ENCODE results near the gene CCDC34. TPM values are rescaled to one million over a fixed set of nuclear protein-coding genes. Genes with fewer than 3 reads are reported as not detected.

The CCDC34 gene
- total RNA-seq, 4 donors from 2014 or later: 1.3 to 10.4 (median 5.2) TPM

GRCh38 chr11:27387362-27387761 lies 24.3 kb upstream of the CCDC34 start:
- Histone ChIP-seq H3K36me3 (peaks cover 0 to 29% (median 0%) of the 10 kb centered on the region in 3 donors), H3K4me3 (no peak overlapping the region), H3K4me1 (peaks cover 0 to 20% (median 3%) of the 10 kb centered on the region in 3 donors), H3K27me3 (no peaks in the 10 kb centered on the region), H3K9me3 (no peaks in the 10 kb centered on the region), H3K27ac (no peak overlapping the region)
- TF ChIP-seq POLR2A (IDR thresholded peaks at IDR 0.05) (no peak), CTCF (IDR thresholded peaks at IDR 0.05) (no peak)
- 35 to 47% methylated on average over 2 of the region's 2 CpGs for WGBS, 2 donors
- intact Hi-C loops (cut with DNase I): no loop called here
- DNase-seq: no peak

DNA sequence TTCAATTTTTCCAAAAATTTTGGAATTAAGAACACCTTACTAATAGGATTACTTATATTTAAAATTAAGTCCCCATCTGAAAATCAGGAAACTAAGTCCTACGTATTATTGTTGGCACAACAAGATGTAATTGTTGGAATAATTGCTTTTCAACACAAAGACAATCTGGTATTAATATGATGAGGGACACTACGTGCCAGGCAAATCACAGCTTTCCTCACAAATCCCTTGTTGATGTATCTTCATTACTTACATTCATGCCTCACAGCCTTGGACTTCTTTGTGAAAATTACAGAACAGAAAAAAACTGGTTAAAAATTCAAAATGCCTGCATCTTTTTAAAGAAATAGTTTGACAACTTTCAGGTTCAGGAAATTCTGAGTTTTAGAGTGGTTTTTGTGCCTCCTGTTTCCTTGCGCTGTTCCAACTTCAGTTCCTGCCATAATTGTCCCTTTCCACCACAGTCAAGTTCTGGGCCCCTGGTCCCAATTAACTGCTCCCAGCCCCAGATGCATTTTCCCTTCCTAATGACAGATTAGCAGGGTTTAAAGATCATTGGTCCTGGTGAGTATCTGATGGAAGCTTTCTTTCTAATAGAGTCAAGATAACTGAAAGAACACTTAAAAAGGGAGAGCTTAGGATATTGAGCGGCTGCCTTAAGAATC lies 23.3 kb upstream of the CCDC34 start:
- WGBS, 2 donors: 81 to 89% methylated on average over 4 of the region's 4 CpGs
- H3K9me3 ChIP-seq: no peaks in the 10 kb centered on the region

DNA sequence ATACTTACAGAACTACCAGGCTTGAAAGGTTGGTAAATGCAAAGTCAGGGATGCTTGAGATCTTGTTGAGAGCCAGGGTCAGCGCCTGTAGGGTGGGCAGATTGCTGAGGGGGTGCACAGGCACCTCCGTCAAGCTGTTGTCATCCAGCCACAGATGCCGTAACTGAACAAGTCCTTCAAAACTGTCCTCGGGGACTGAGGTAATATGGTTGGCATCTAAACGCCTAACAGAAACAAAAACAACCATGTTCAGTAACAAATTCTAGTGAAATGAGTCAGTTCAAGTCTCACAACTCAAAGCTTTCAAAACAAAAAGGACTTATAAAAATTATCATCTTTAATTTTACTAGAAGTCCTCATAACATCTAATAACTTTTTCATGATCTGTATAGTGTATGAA lies 22.2 kb upstream of the CCDC34 start:
- 57 to 79% methylated on average over 5 of the region's 5 CpGs for WGBS, 2 donors
- no peaks in the 10 kb centered on the region for H3K9me3 ChIP-seq
- DNase-seq: no peak
- TF ChIP-seq POLR2A (IDR thresholded peaks at IDR 0.05) (no peak), CTCF (IDR thresholded peaks at IDR 0.05) (no peak)
- no peaks in the 10 kb centered on the region for H3K27me3 ChIP-seq
- H3K4me3 ChIP-seq: no peak overlapping the region
- intact Hi-C loops (cut with DNase I): no loop called here
- H3K4me1 ChIP-seq: no peaks in the 10 kb centered on the region
- no peak overlapping the region for H3K27ac ChIP-seq
- peaks cover 0 to 50% (median 9%) of the 10 kb centered on the region in 3 donors for H3K36me3 ChIP-seq

More for the DNA sequence above, 23.3 kb upstream of the CCDC34 start:
- intact Hi-C loops (cut with DNase I): no loop called here
- no peak overlapping the region for H3K4me3 ChIP-seq
- TF ChIP-seq CTCF (IDR thresholded peaks at IDR 0.05): no peak
- no peak for TF ChIP-seq POLR2A (IDR thresholded peaks at IDR 0.05)
- H3K27ac ChIP-seq: no peak overlapping the region
- H3K4me1 ChIP-seq: peaks cover 0 to 9% (median 0%) of the 10 kb centered on the region in 3 donors
- H3K36me3 ChIP-seq: peaks cover 0 to 39% (median 0%) of the 10 kb centered on the region in 3 donors
- H3K27me3 ChIP-seq: no peaks in the 10 kb centered on the region
- no peak for DNase-seq

DNA sequence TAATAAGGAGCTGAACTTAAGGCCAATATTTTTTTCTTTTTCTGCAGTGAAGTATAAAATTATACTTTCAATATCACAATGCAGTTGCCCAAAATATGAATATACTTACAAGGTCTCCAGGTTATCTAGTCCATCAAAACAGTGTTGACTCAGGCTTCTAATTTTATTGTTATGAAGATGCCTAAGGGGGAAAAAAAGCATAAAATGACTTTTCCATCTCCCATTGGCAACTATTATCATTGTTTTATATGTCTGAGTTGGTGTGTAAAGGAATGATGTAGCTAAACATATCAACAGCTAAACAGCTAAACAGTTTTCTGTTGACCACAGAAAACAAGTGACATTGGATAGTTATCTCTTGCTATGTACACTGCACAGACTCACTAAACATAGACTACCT lies 21.2 kb upstream of the CCDC34 start:
- Histone ChIP-seq H3K4me1 (no peaks in the 10 kb centered on the region), H3K36me3 (peaks cover 0 to 60% (median 9%) of the 10 kb centered on the region in 3 donors), H3K27ac (no peak overlapping the region), H3K27me3 (no peaks in the 10 kb centered on the region), H3K9me3 (no peaks in the 10 kb centered on the region), H3K4me3 (no peak overlapping the region)
- TF ChIP-seq POLR2A (IDR thresholded peaks at IDR 0.05) (no peak), CTCF (IDR thresholded peaks at IDR 0.05) (no peak)
- intact Hi-C loops (cut with DNase I): no loop called here
- DNase-seq: no peak

GRCh38 chr11:27383645-27384044 lies 20.6 kb upstream of the CCDC34 start:
- no peak overlapping the region for H3K27ac ChIP-seq
- TF ChIP-seq CTCF (IDR thresholded peaks at IDR 0.05) (peak in 2 of 6 experiments; percentile 7), POLR2A (IDR thresholded peaks at IDR 0.05) (no peak)
- no peaks in the 10 kb centered on the region for H3K9me3 ChIP-seq
- intact Hi-C loops (cut with DNase I): no loop called here
- no peak for DNase-seq
- H3K27me3 ChIP-seq: no peaks in the 10 kb centered on the region
- H3K36me3 ChIP-seq: peaks cover 0 to 66% (median 9%) of the 10 kb centered on the region in 3 donors
- WGBS, 2 donors: 69 to 72% methylated on average over 1 of the region's 1 CpG
- no peak overlapping the region for H3K4me3 ChIP-seq
- no peaks in the 10 kb centered on the region for H3K4me1 ChIP-seq

All from esophagus squamous epithelium (tissue), 5 donors.